Keratinocyte (primary cell): ENCODE results near the gene CBFA2T3. TPM values are rescaled to one million over a fixed set of nuclear protein-coding genes. Genes with fewer than 3 reads are reported as not detected.

ENCODE experiments used
- DNase-seq: peaks from one replicate; pipeline ENCODE4 v3.0.0-alpha.2; 2011; ENCODE audit warnings: low read depth, missing footprints, low spot score
- FAIRE-seq: peaks from 2 replicates; lab custom pipeline; 2011; peaks lifted over from hg19 to GRCh38; lab: Jason Lieb, UNC
- H2AFZ ChIP-seq: 2 replicates; pipeline ENCODE4 v1.6.0; 2012; ENCODE audit warnings: low read length, control low read depth, inconsistent platforms; ENCODE audit not compliant: control insufficient read depth
- H3K27ac ChIP-seq: 2 replicates; pipeline ENCODE4 v1.5.1; 2011; ENCODE audit warnings: low read length; ENCODE audit not compliant: control insufficient read depth, insufficient read depth
- H3K27me3 ChIP-seq: 3 replicates; pipeline ENCODE4 v1.6.0; 2011; ENCODE audit warnings: low read length; ENCODE audit not compliant: control insufficient read depth, insufficient read depth; ENCODE audit errors: extremely low read depth
- H3K36me3 ChIP-seq, 2 experiments: 2 replicates in 1 of 2; 3 replicates in 1 of 2; pipeline ENCODE4 v1.5.1; 2011; ENCODE audit warnings: low read length in 2 of 2, mild to moderate bottlenecking in 1 of 2; ENCODE audit not compliant: control insufficient read depth in 2 of 2, insufficient read depth in 2 of 2; ENCODE audit errors: extremely low read depth in 1 of 2
- H3K4me1 ChIP-seq: 3 replicates; pipeline ENCODE4 v1.5.1; 2011; ENCODE audit warnings: low read length; ENCODE audit not compliant: control insufficient read depth, insufficient read depth; ENCODE audit errors: extremely low read depth
- H3K4me2 ChIP-seq: 3 replicates; pipeline ENCODE4 v1.6.0; 2011; ENCODE audit warnings: low read depth, low read length; ENCODE audit not compliant: control insufficient read depth, insufficient read depth; ENCODE audit errors: extremely low read depth
- H3K4me3 ChIP-seq, 3 experiments: fragments of 200-600 bp in 1 of 3; sonication (generic) in 1 of 3; 2 replicates in 2 of 3; 3 replicates in 1 of 3; pipeline ENCODE4 v1.5.1; 2011 to 2016; ENCODE audit warnings: low read length in 3 of 3, mild to moderate bottlenecking in 3 of 3, control low read depth in 2 of 3, inconsistent platforms in 1 of 3, low read depth in 1 of 3, mixed read lengths in 1 of 3, mixed run types in 1 of 3, moderate library complexity in 1 of 3; ENCODE audit not compliant: control insufficient read depth in 2 of 3, insufficient read depth in 2 of 3; ENCODE audit errors: extremely low read depth in 1 of 3
- H3K79me2 ChIP-seq: 2 replicates; pipeline ENCODE4 v1.6.0; 2012; ENCODE audit warnings: low read length; ENCODE audit not compliant: control insufficient read depth, insufficient read depth
- H3K9ac ChIP-seq: 3 replicates; pipeline ENCODE4 v1.6.0; 2011; ENCODE audit warnings: low read length; ENCODE audit not compliant: control insufficient read depth, insufficient read depth; ENCODE audit errors: extremely low read depth
- H3K9me1 ChIP-seq: 3 replicates; pipeline ENCODE4 v1.6.0; 2011; ENCODE audit warnings: low read length; ENCODE audit not compliant: control insufficient read depth, insufficient read depth; ENCODE audit errors: extremely low read depth
- H3K9me3 ChIP-seq: 2 replicates; pipeline ENCODE4 v1.5.1; 2012; ENCODE audit warnings: low read depth, low read length; ENCODE audit not compliant: control insufficient read depth
- H4K20me1 ChIP-seq: 3 replicates; pipeline ENCODE4 v1.6.0; 2011; ENCODE audit warnings: low read length; ENCODE audit not compliant: control insufficient read depth, insufficient read depth; ENCODE audit errors: extremely low read depth
- CTCF ChIP-seq, 3 experiments: IDR thresholded peaks in 1 of 3; conservative IDR thresholded peaks in 1 of 3; optimal IDR thresholded peaks in 1 of 3; 2 replicates in 2 of 3; 3 replicates in 1 of 3; pipeline versions ENCODE3 to v1.5.1; 2011; ENCODE audit warnings: low read length in 3 of 3, mild to moderate bottlenecking in 3 of 3, moderate library complexity in 2 of 3, control low read depth in 1 of 3, inconsistent platforms in 1 of 3; ENCODE audit not compliant: insufficient read depth in 2 of 3; ENCODE audit errors: extremely low read depth in 1 of 3
- EZH2 ChIP-seq: IDR thresholded peaks from one replicate; pipeline ENCODE4 v1.6.1; 2012; ENCODE audit warnings: inconsistent platforms, mild to moderate bottlenecking, low read length, moderate library complexity
- dilution Hi-C: fragments of 300-500 bp; cut with MboI; formaldehyde crosslinking; loops from one replicate; pipeline ENCODE4 v1.7.0; 2020; ENCODE audit warnings: low sequenced_read_pairs; ENCODE audit not compliant: extremely low pct_ligation_motif_present
- polyA plus RNA-seq, 5 experiments: library from polyadenylated mRNA; depleted of rRNA in 3 of 5; stranded (reverse) in 3 of 5; stranded (forward) in 1 of 5; unstranded in 1 of 5; fragments of >200 nt; gene quantifications; 1 replicate in 1 of 5; 2 replicates in 3 of 5; 3 replicates in 1 of 5; pipeline versions ENCODE4 v1.2.1 to v1.2.3, GENCODE V29; 2011 to 2012; ENCODE audit warnings: missing spikeins in 2 of 5, low read depth in 1 of 5, low replicate concordance in 1 of 5

The CBFA2T3 gene
- polyA plus RNA-seq, 1 donor (not counting 4 experiments of a cell fraction or from before 2014, with no cell fraction given) = 0.08 TPM

- no peak for TF ChIP-seq EZH2
- TF ChIP-seq CTCF (optimal IDR thresholded peaks at IDR 0.05 in 1 of 3, IDR thresholded peaks at IDR 0.05 in 1 of 3, conservative IDR thresholded peaks at IDR 0.05 in 1 of 3; ENCODE audit: extremely low read depth in 1 of 3, insufficient read depth in 2 of 3, low read length in 3 of 3) = no peak
- H3K27ac ChIP-seq = no peak overlapping the region
- no peaks in the 10 kb centered on the region for H3K36me3 ChIP-seq
- FAIRE-seq (no peak), DNase-seq (no peak)
- peaks cover 28% of the 10 kb centered on the region for H3K27me3 ChIP-seq
- dilution Hi-C loops = no loop called here
- H4K20me1 ChIP-seq = no peaks in the 10 kb centered on the region
- no peak overlapping the region for H2AFZ ChIP-seq
- H3K9me3 ChIP-seq = no peaks in the 10 kb centered on the region
- no peaks in the 10 kb centered on the region for H3K79me2 ChIP-seq
- no peak overlapping the region for H3K9ac ChIP-seq
- no peaks in the 10 kb centered on the region for H3K4me1 ChIP-seq
- no peak overlapping the region for H3K4me3 ChIP-seq
- no peak overlapping the region for H3K4me2 ChIP-seq
- H3K9me1 ChIP-seq = no peaks in the 10 kb centered on the region
Observed at GRCh38 chr16:88955906-88956305, 21.1 kb downstream of the CBFA2T3 start.

GRCh38 chr16:88953003-88953690, 23.9 kb downstream of the CBFA2T3 start:
- dilution Hi-C loops = no loop called here
- H3K27me3 ChIP-seq = peaks cover 38% of the 10 kb centered on the region
- no peak overlapping the region for H2AFZ ChIP-seq
- no peaks in the 10 kb centered on the region for H4K20me1 ChIP-seq
- no peak overlapping the region for H3K4me3 ChIP-seq
- H3K9me1 ChIP-seq = no peaks in the 10 kb centered on the region
- no peak overlapping the region for H3K9ac ChIP-seq
- H3K27ac ChIP-seq = no peak overlapping the region
- H3K79me2 ChIP-seq = no peaks in the 10 kb centered on the region
- H3K36me3 ChIP-seq = no peaks in the 10 kb centered on the region
- H3K4me1 ChIP-seq = no peaks in the 10 kb centered on the region
- DNase-seq (no peak), FAIRE-seq (no peak)
- no peaks in the 10 kb centered on the region for H3K9me3 ChIP-seq
- H3K4me2 ChIP-seq = no peak overlapping the region
- TF ChIP-seq EZH2 (no peak), CTCF (optimal IDR thresholded peaks at IDR 0.05 in 1 of 3, IDR thresholded peaks at IDR 0.05 in 1 of 3, conservative IDR thresholded peaks at IDR 0.05 in 1 of 3; ENCODE audit: extremely low read depth in 1 of 3, insufficient read depth in 2 of 3, low read length in 3 of 3) (no peak)
